GM23338 (cell line): ENCODE measurements around the gene SLC6A11. TPM values are rescaled to one million over a fixed set of nuclear protein-coding genes. Genes with fewer than 3 reads are reported as not detected.

Experiments used
- ATAC-seq: fragments of 200-7000 bp; cut with Tn5 transposase; 3 replicates; pipeline ENCODE4 v1.9.1; 2020
- DNase-seq: peaks from one replicate; pipeline ENCODE4 v3.0.0-alpha.2; 2015; ENCODE audit warnings: low spot score
- H2AFZ ChIP-seq: fragments of 200-600 bp; sonication (generic); 2 replicates; pipeline ENCODE4 v1.8.0; 2016; ENCODE audit warnings: antibody characterized with exemption, mild to moderate bottlenecking, moderate library complexity
- H3F3A ChIP-seq: fragments of 200-600 bp; sonication (generic); replicated peaks from 2 replicates; pipeline ENCODE4 v1.8.0; 2017; ENCODE audit warnings: antibody characterized with exemption, mixed run types, low read depth
- H3K27ac ChIP-seq: fragments of 200-600 bp; sonication (generic); 2 replicates; pipeline ENCODE4 v1.6.1; 2016; ENCODE audit warnings: low read depth
- H3K27me3 ChIP-seq: fragments of 200-600 bp; sonication (generic); 2 replicates; pipeline ENCODE4 v1.8.0; 2016; ENCODE audit warnings: mild to moderate bottlenecking, mixed run types, moderate library complexity; ENCODE audit not compliant: insufficient read depth
- H3K36me3 ChIP-seq: fragments of 200-600 bp; sonication (generic); 2 replicates; pipeline ENCODE4 v1.8.0; 2016; ENCODE audit warnings: mild to moderate bottlenecking; ENCODE audit not compliant: insufficient read depth
- H3K4me1 ChIP-seq: fragments of 200-600 bp; sonication (generic); 2 replicates; pipeline ENCODE4 v1.8.0; 2016; ENCODE audit warnings: mild to moderate bottlenecking, moderate library complexity; ENCODE audit not compliant: insufficient read depth
- H3K4me2 ChIP-seq: fragments of 200-600 bp; sonication (generic); 2 replicates; pipeline ENCODE4 v1.7.1; 2017; ENCODE audit warnings: mixed run types
- H3K4me3 ChIP-seq: fragments of 200-600 bp; sonication (generic); 2 replicates; pipeline ENCODE4 v1.6.1; 2016; ENCODE audit warnings: mixed run types
- H3K79me2 ChIP-seq: fragments of 200-600 bp; sonication (generic); replicated peaks from 2 replicates; pipeline ENCODE4 v1.8.0; 2017; ENCODE audit warnings: mild to moderate bottlenecking; ENCODE audit not compliant: insufficient read depth
- H3K9me2 ChIP-seq: fragments of 200-600 bp; sonication (generic); 2 replicates; pipeline ENCODE4 v1.8.0; 2017; ENCODE audit not compliant: insufficient read depth
- H4K20me1 ChIP-seq: fragments of 200-600 bp; sonication (generic); replicated peaks from 2 replicates; pipeline ENCODE4 v1.8.0; 2017; ENCODE audit warnings: mild to moderate bottlenecking; ENCODE audit not compliant: insufficient read depth
- H3K27ac Mint-ChIP-seq: 2 replicates; pipeline ENCODE4 v1.8.0; 2020; ENCODE audit warnings: inconsistent platforms, mild to moderate bottlenecking, moderate library complexity, mixed read lengths
- H3K27me3 Mint-ChIP-seq: 3 replicates; pipeline ENCODE4 v1.8.0; 2022; ENCODE audit warnings: low read depth, mild to moderate bottlenecking, moderate library complexity, mixed read lengths, inconsistent platforms; ENCODE audit not compliant: insufficient read depth, poor library complexity
- H3K36me3 Mint-ChIP-seq: 3 replicates; pipeline ENCODE4 v1.8.0; 2021; ENCODE audit warnings: low read depth, mild to moderate bottlenecking, inconsistent platforms, moderate library complexity, mixed read lengths
- H3K4me1 Mint-ChIP-seq: 3 replicates; pipeline ENCODE4 v1.8.0; 2020; ENCODE audit warnings: mild to moderate bottlenecking, inconsistent platforms, mixed read lengths
- H3K4me3 Mint-ChIP-seq: 3 replicates; pipeline ENCODE4 v1.8.0; 2021; ENCODE audit warnings: moderate library complexity, mild to moderate bottlenecking, inconsistent platforms, mixed read lengths
- H3K9me3 Mint-ChIP-seq: 3 replicates; pipeline ENCODE4 v1.8.0; 2020; ENCODE audit warnings: moderate library complexity, mild to moderate bottlenecking, inconsistent platforms, mixed read lengths
- CREB1 ChIP-seq: fragments of 250-450 bp; sonication (Bioruptor Pico); IDR thresholded peaks from 2 replicates; pipeline ENCODE4 v1.5.0; 2020; ENCODE audit warnings: low read depth, mild to moderate bottlenecking, moderate library complexity
- EZH2 ChIP-seq: fragments of 200-600 bp; sonication (generic); IDR thresholded peaks from one replicate; pipeline ENCODE4 v1.8.0; 2017; ENCODE audit warnings: antibody characterized with exemption, mild to moderate bottlenecking, low read depth; ENCODE audit not compliant: unreplicated experiment
- EZH2phosphoT487 ChIP-seq: fragments of 200-600 bp; sonication (generic); IDR thresholded peaks from one replicate; pipeline ENCODE4 v1.8.1; 2018; ENCODE audit warnings: antibody characterized with exemption; ENCODE audit not compliant: unreplicated experiment
- JUNB ChIP-seq: IDR thresholded peaks from one replicate; pipeline ENCODE4 v1.6.1; 2016; ENCODE audit warnings: antibody characterized with exemption; ENCODE audit not compliant: unreplicated experiment
- NANOG ChIP-seq: IDR thresholded peaks from 2 replicates; pipeline ENCODE4 v1.6.1; 2016; ENCODE audit warnings: antibody characterized with exemption, borderline replicate concordance
- POLR2AphosphoS5 ChIP-seq: IDR thresholded peaks from 2 replicates; pipeline ENCODE4 v1.6.1; 2016; ENCODE audit warnings: antibody characterized with exemption, low read depth
- STAT1 ChIP-seq: IDR thresholded peaks from one replicate; pipeline ENCODE4 v1.6.1; 2016; ENCODE audit warnings: antibody characterized with exemption; ENCODE audit not compliant: unreplicated experiment
- ZNF114 ChIP-seq: fragments of 250-450 bp; sonication (Bioruptor Pico); IDR thresholded peaks from 2 replicates; pipeline ENCODE4 v1.5.0; 2020; ENCODE audit warnings: mild to moderate bottlenecking, moderate library complexity
- ZNF331 ChIP-seq: fragments of 250-450 bp; sonication (Bioruptor Pico); IDR thresholded peaks from 2 replicates; pipeline ENCODE4 v1.5.0; 2020; ENCODE audit warnings: low read depth, mild to moderate bottlenecking, moderate library complexity
- polyA plus RNA-seq: library from polyadenylated mRNA; unstranded; fragments of >200 nt; fragmentation: Nextera tagmentation; extraction: Ambion mirVana; gene quantifications from 2 replicates; pipeline ENCODE4 v1.2.1, GENCODE V29; 2016
- total RNA-seq: library from RNA; depleted of rRNA; stranded (reverse); fragments of >200 nt; shearing (Covaris generic); gene quantifications from 2 replicates; pipeline ENCODE4 v1.2.3, GENCODE V29; 2014
- TF ChIP-seq, protein P1 (sequence below): fragments of 250-450 bp; sonication (Bioruptor Pico); IDR thresholded peaks from 2 replicates; pipeline ENCODE4 v1.5.0; 2020; ENCODE audit warnings: mild to moderate bottlenecking, moderate library complexity
- TF ChIP-seq, protein P2 (sequence below): IDR thresholded peaks from one replicate; pipeline ENCODE4 v1.6.1; 2018; ENCODE audit warnings: antibody characterized with exemption; ENCODE audit not compliant: unreplicated experiment
- TF ChIP-seq, protein P3 (sequence below): IDR thresholded peaks from 2 replicates; pipeline ENCODE4 v1.6.1; 2016; ENCODE audit warnings: antibody characterized with exemption
- TF ChIP-seq, protein P4 (sequence below), 2 experiments: fragments of 200-600 bp in 1 of 2; sonication (generic) in 1 of 2; conservative IDR thresholded peaks; 2 replicates each; pipeline versions ENCODE4 v1.5.1 to v1.6.1; 2016 to 2017; ENCODE audit warnings: antibody characterized with exemption in 2 of 2, low read depth in 2 of 2, mild to moderate bottlenecking in 2 of 2, moderate library complexity in 1 of 2

The SLC6A11 gene
- total and polyA plus RNA-seq, 2 experiments from 2014 or later: 0.47 to 1.1 TPM

DNA sequence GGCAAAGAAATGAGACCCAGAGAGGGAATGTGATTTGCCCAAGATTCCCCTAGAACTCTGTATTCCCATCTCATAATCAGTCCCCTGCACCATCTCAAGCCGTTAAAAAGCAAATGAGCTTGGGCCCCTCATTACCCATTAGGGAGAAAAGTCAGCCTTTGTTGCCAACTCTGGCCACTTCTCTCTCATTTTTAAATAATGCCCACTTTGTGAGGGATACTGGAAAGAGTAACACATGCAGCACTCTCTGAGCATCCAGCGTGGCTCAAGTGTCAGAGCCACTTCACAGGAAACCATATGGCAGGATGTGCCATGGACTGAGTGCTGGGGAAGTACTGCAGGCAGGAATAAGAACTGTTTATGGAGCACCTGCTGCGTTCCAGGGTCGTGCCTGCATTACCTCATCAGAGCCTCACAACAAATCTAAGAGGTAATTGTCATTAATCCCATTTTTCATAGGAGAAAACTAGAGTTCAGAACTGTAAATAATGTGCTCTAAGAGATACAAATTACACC is 126.7 kb downstream of the SLC6A11 start:
- Mint-ChIP-seq H3K27me3 (peaks cover 4% of the 10 kb centered on the region), H3K36me3 (peaks cover 3% of the 10 kb centered on the region; the same call in 2 of the 3 replicates)
- TF ChIP-seq, protein P1, sequence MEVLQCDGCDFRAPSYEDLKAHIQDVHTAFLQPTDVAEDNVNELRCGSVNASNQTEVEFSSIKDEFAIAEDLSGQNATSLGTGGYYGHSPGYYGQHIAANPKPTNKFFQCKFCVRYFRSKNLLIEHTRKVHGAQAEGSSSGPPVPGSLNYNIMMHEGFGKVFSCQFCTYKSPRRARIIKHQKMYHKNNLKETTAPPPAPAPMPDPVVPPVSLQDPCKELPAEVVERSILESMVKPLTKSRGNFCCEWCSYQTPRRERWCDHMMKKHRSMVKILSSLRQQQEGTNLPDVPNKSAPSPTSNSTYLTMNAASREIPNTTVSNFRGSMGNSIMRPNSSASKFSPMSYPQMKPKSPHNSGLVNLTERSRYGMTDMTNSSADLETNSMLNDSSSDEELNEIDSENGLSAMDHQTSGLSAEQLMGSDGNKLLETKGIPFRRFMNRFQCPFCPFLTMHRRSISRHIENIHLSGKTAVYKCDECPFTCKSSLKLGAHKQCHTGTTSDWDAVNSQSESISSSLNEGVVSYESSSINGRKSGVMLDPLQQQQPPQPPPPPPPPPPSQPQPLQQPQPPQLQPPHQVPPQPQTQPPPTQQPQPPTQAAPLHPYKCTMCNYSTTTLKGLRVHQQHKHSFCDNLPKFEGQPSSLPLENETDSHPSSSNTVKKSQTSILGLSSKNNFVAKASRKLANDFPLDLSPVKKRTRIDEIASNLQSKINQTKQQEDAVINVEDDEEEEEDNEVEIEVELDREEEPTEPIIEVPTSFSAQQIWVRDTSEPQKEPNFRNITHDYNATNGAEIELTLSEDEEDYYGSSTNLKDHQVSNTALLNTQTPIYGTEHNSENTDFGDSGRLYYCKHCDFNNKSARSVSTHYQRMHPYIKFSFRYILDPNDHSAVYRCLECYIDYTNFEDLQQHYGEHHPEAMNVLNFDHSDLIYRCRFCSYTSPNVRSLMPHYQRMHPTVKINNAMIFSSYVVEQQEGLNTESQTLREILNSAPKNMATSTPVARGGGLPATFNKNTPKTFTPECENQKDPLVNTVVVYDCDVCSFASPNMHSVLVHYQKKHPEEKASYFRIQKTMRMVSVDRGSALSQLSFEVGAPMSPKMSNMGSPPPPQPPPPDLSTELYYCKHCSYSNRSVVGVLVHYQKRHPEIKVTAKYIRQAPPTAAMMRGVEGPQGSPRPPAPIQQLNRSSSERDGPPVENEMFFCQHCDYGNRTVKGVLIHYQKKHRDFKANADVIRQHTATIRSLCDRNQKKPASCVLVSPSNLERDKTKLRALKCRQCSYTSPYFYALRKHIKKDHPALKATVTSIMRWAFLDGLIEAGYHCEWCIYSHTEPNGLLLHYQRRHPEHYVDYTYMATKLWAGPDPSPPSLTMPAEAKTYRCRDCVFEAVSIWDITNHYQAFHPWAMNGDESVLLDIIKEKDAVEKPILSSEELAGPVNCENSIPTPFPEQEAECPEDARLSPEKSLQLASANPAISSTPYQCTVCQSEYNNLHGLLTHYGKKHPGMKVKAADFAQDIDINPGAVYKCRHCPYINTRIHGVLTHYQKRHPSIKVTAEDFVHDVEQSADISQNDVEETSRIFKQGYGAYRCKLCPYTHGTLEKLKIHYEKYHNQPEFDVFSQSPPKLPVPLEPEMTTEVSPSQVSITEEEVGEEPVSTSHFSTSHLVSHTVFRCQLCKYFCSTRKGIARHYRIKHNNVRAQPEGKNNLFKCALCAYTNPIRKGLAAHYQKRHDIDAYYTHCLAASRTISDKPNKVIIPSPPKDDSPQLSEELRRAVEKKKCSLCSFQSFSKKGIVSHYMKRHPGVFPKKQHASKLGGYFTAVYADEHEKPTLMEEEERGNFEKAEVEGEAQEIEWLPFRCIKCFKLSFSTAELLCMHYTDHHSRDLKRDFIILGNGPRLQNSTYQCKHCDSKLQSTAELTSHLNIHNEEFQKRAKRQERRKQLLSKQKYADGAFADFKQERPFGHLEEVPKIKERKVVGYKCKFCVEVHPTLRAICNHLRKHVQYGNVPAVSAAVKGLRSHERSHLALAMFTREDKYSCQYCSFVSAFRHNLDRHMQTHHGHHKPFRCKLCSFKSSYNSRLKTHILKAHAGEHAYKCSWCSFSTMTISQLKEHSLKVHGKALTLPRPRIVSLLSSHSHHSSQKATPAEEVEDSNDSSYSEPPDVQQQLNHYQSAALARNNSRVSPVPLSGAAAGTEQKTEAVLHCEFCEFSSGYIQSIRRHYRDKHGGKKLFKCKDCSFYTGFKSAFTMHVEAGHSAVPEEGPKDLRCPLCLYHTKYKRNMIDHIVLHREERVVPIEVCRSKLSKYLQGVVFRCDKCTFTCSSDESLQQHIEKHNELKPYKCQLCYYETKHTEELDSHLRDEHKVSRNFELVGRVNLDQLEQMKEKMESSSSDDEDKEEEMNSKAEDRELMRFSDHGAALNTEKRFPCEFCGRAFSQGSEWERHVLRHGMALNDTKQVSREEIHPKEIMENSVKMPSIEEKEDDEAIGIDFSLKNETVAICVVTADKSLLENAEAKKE: no peak
- no peak for TF ChIP-seq STAT1
- no peak for TF ChIP-seq ZNF331
- no peak for TF ChIP-seq CREB1 (CRISPR knock-in tag)
- TF ChIP-seq, protein P2, sequence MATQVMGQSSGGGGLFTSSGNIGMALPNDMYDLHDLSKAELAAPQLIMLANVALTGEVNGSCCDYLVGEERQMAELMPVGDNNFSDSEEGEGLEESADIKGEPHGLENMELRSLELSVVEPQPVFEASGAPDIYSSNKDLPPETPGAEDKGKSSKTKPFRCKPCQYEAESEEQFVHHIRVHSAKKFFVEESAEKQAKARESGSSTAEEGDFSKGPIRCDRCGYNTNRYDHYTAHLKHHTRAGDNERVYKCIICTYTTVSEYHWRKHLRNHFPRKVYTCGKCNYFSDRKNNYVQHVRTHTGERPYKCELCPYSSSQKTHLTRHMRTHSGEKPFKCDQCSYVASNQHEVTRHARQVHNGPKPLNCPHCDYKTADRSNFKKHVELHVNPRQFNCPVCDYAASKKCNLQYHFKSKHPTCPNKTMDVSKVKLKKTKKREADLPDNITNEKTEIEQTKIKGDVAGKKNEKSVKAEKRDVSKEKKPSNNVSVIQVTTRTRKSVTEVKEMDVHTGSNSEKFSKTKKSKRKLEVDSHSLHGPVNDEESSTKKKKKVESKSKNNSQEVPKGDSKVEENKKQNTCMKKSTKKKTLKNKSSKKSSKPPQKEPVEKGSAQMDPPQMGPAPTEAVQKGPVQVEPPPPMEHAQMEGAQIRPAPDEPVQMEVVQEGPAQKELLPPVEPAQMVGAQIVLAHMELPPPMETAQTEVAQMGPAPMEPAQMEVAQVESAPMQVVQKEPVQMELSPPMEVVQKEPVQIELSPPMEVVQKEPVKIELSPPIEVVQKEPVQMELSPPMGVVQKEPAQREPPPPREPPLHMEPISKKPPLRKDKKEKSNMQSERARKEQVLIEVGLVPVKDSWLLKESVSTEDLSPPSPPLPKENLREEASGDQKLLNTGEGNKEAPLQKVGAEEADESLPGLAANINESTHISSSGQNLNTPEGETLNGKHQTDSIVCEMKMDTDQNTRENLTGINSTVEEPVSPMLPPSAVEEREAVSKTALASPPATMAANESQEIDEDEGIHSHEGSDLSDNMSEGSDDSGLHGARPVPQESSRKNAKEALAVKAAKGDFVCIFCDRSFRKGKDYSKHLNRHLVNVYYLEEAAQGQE: no peak
- no peak for TF ChIP-seq ZNF114
- no peak for TF ChIP-seq EZH2phosphoT487
- no peak for TF ChIP-seq NANOG
- no peak for TF ChIP-seq POLR2AphosphoS5
- TF ChIP-seq, protein P3, sequence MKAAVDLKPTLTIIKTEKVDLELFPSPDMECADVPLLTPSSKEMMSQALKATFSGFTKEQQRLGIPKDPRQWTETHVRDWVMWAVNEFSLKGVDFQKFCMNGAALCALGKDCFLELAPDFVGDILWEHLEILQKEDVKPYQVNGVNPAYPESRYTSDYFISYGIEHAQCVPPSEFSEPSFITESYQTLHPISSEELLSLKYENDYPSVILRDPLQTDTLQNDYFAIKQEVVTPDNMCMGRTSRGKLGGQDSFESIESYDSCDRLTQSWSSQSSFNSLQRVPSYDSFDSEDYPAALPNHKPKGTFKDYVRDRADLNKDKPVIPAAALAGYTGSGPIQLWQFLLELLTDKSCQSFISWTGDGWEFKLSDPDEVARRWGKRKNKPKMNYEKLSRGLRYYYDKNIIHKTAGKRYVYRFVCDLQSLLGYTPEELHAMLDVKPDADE: no peak
- TF ChIP-seq EZH2: no peak
- TF ChIP-seq JUNB: no peak
- TF ChIP-seq, protein P4, sequence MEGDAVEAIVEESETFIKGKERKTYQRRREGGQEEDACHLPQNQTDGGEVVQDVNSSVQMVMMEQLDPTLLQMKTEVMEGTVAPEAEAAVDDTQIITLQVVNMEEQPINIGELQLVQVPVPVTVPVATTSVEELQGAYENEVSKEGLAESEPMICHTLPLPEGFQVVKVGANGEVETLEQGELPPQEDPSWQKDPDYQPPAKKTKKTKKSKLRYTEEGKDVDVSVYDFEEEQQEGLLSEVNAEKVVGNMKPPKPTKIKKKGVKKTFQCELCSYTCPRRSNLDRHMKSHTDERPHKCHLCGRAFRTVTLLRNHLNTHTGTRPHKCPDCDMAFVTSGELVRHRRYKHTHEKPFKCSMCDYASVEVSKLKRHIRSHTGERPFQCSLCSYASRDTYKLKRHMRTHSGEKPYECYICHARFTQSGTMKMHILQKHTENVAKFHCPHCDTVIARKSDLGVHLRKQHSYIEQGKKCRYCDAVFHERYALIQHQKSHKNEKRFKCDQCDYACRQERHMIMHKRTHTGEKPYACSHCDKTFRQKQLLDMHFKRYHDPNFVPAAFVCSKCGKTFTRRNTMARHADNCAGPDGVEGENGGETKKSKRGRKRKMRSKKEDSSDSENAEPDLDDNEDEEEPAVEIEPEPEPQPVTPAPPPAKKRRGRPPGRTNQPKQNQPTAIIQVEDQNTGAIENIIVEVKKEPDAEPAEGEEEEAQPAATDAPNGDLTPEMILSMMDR (conservative IDR thresholded peaks at IDR 0.05; ENCODE audit: low read depth in 2 of 2): no peak

More for the DNA sequence above, 126.7 kb downstream of the SLC6A11 start:
- H3K27me3 ChIP-seq: no peaks in the 10 kb centered on the region
- Mint-ChIP-seq H3K9me3 (peaks cover 11% of the 10 kb centered on the region), H3K4me1 (0 out of 3 replicates have a peak, but pooled peaks cover 3% of the 10 kb centered on the region), H3K27ac (no peak overlapping the region), H3K4me3 (no peak overlapping the region)
- H2AFZ ChIP-seq: no peak overlapping the region
- no peaks in the 10 kb centered on the region for H3K36me3 ChIP-seq
- H3K4me3 ChIP-seq: no peak overlapping the region
- no peaks in the 10 kb centered on the region for H3F3A ChIP-seq
- no peaks in the 10 kb centered on the region for H3K79me2 ChIP-seq
- no peak for DNase-seq
- no peak overlapping the region for H3K27ac ChIP-seq
- ATAC-seq: no peak
- no peaks in the 10 kb centered on the region for H3K4me1 ChIP-seq
- no peaks in the 10 kb centered on the region for H4K20me1 ChIP-seq
- H3K4me2 ChIP-seq: no peak overlapping the region
- no peaks in the 10 kb centered on the region for H3K9me2 ChIP-seq
